CD4-positive, alpha-beta T cell treated with Interleukin-4 for 1 hour (primary cell): ENCODE measurements around the gene TGFBR3.

Source experiments
- DNase-seq, 2 donors: peaks; one replicate each; pipeline ENCODE4 v3.0.0-alpha.2; 2020 to 2022

The TGFBR3 gene

GRCh38 chr1:91707114-91707889, 178.6 kb downstream of the TGFBR3 start:
- no peak for DNase-seq

GRCh38 chr1:91706140-91706957, 179.6 kb downstream of the TGFBR3 start:
- no peak for DNase-seq

- DNase-seq = no peak
Observed at GRCh38 chr1:91704746-91705145, 181.2 kb downstream of the TGFBR3 start.

- no peak for DNase-seq
Observed at GRCh38 chr1:91703095-91703494, 182.9 kb downstream of the TGFBR3 start.

- no peak for DNase-seq
Observed at GRCh38 chr1:91701472-91701869, 184.5 kb downstream of the TGFBR3 start.

GRCh38 chr1:91700771-91701471, 185.0 kb downstream of the TGFBR3 start:
- DNase-seq = no peak

GRCh38 chr1:91700332-91700731, 185.6 kb downstream of the TGFBR3 start:
- no peak for DNase-seq

- DNase-seq = no peak
Observed at GRCh38 chr1:91699339-91699974, 186.5 kb downstream of the TGFBR3 start.

- no peak for DNase-seq
Observed at GRCh38 chr1:91697861-91698260, 188.1 kb downstream of the TGFBR3 start.

GRCh38 chr1:91697416-91697815, 188.5 kb downstream of the TGFBR3 start:
- DNase-seq = peak; percentile 16 to 57

- DNase-seq = no peak
Observed at GRCh38 chr1:91696321-91696720, 189.6 kb downstream of the TGFBR3 start.

GRCh38 chr1:91693557-91693956, 192.4 kb downstream of the TGFBR3 start:
- DNase-seq = no peak

GRCh38 chr1:91691525-91691924, 194.4 kb downstream of the TGFBR3 start:
- DNase-seq = no peak

- no peak for DNase-seq
Observed at GRCh38 chr1:91689641-91690481, 196.1 kb downstream of the TGFBR3 start.

- DNase-seq = no peak
Observed at GRCh38 chr1:91687452-91687851, 198.5 kb downstream of the TGFBR3 start.

- no peak for DNase-seq
Observed at GRCh38 chr1:91685994-91686393, 200.0 kb downstream of the TGFBR3 start.

- DNase-seq = peak in 1 of 2 donors; percentile 15
Observed at GRCh38 chr1:91684481-91685196, 201.3 kb downstream of the TGFBR3 start.

GRCh38 chr1:91683598-91683951, 202.4 kb downstream of the TGFBR3 start:
- no peak for DNase-seq

GRCh38 chr1:91682882-91683597, 202.9 kb downstream of the TGFBR3 start:
- no peak for DNase-seq

GRCh38 chr1:91680556-91681155, 205.3 kb downstream of the TGFBR3 start:
- DNase-seq = no peak
